ENCODE data around the gene ADAM15.

Gene ADAM15

DNA sequence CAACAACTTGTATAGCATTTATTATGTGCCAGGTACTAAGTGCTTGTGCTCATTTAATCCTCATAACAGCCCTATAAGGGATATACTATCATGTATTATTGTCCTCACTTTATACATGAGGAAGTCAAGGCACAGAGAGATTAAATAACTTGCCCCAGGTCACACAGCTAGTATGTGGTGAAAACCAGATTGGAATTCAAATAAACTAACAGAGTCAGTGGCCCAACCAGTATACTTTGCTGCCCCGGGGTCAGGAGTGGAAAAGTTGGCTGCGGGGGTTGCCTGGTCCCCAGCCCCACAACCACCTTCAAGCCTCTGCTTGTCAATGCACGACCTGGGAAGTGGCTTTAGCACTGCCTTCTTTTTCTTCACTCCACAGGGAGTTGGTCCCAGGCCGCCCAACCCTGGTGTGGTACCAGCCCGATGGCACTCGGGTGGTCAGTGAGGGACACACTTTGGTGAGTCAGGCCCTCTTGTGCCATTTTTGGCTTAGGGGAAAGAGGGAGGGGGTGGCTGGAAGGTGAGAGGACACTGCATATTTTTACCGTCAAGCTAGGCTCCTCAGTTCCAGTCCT lies 2.5 kb downstream of the ADAM15 start:
- no peak overlapping the region for H2AFZ ChIP-seq (ENCODE audit: low read depth, low read length, severe bottlenecking)
- TF ChIP-seq EZH2phosphoT487 (conservative IDR thresholded peaks at IDR 0.05; ENCODE audit: low read length) = no peak
- H3K36me3 ChIP-seq (ENCODE audit: low read length) = no peaks in the 10 kb centered on the region
- no peaks in the 10 kb centered on the region for H3K9me3 ChIP-seq (ENCODE audit: insufficient read depth, low read length)
- no peak overlapping the region for H3K4me3 ChIP-seq (ENCODE audit: insufficient read depth, low read length, poor library complexity, severe bottlenecking)
- no peak overlapping the region for H3K9ac ChIP-seq (ENCODE audit: low read length)
- no peak overlapping the region for H3K27ac ChIP-seq (ENCODE audit: low read depth, low read length)
- H4K20me1 ChIP-seq (ENCODE audit: low read depth, low read length) = no peaks in the 10 kb centered on the region; the same call in 1 of the 2 replicates
- no peaks in the 10 kb centered on the region for H3K79me2 ChIP-seq (ENCODE audit: insufficient read depth, low read length)
- no peaks in the 10 kb centered on the region for H3K9me2 ChIP-seq (replicated peaks; ENCODE audit: insufficient read depth, low read length)
- H3K27me3 ChIP-seq (ENCODE audit: low read length) = no peaks in the 10 kb centered on the region
- no peaks in the 10 kb centered on the region for H3F3A ChIP-seq (ENCODE audit: insufficient read depth)
- no peak overlapping the region for H3K4me2 ChIP-seq (ENCODE audit: low read depth, low read length, poor library complexity, severe bottlenecking)

DNA sequence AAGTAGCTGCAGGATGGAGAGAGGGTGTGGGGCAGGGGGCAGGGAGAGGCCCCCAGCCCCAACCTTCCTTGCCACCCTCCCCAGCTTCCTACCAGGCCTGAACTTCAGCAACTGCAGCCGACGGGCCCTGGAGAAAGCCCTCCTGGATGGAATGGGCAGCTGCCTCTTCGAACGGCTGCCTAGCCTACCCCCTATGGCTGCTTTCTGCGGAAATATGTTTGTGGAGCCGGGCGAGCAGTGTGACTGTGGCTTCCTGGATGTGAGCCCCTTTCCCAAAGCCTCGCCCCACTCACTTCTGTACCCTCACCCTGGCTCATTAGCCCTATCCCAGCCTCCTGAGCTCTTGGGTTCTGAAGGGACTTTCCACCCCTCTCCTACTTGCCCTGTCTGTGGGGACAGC lies 6.0 kb downstream of the ADAM15 start:
- no peak for TF ChIP-seq EZH2phosphoT487 (conservative IDR thresholded peaks at IDR 0.05; ENCODE audit: low read length)
- TF ChIP-seq, protein P1, sequence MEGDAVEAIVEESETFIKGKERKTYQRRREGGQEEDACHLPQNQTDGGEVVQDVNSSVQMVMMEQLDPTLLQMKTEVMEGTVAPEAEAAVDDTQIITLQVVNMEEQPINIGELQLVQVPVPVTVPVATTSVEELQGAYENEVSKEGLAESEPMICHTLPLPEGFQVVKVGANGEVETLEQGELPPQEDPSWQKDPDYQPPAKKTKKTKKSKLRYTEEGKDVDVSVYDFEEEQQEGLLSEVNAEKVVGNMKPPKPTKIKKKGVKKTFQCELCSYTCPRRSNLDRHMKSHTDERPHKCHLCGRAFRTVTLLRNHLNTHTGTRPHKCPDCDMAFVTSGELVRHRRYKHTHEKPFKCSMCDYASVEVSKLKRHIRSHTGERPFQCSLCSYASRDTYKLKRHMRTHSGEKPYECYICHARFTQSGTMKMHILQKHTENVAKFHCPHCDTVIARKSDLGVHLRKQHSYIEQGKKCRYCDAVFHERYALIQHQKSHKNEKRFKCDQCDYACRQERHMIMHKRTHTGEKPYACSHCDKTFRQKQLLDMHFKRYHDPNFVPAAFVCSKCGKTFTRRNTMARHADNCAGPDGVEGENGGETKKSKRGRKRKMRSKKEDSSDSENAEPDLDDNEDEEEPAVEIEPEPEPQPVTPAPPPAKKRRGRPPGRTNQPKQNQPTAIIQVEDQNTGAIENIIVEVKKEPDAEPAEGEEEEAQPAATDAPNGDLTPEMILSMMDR (IDR thresholded peaks at IDR 0.05; ENCODE audit: insufficient read depth, low read length, poor library complexity, severe bottlenecking) = no peak
- Histone ChIP-seq H2AFZ (ENCODE audit: low read depth, low read length, severe bottlenecking) (no peak overlapping the region), H3K36me3 (ENCODE audit: low read length) (no peaks in the 10 kb centered on the region), H3F3A (ENCODE audit: insufficient read depth) (no peaks in the 10 kb centered on the region), H3K9me3 (ENCODE audit: insufficient read depth, low read length) (no peaks in the 10 kb centered on the region), H3K4me3 (ENCODE audit: insufficient read depth, low read length, poor library complexity, severe bottlenecking) (no peak overlapping the region), H4K20me1 (ENCODE audit: low read depth, low read length) (no peaks in the 10 kb centered on the region; the same call in 1 of the 2 replicates), H3K79me2 (ENCODE audit: insufficient read depth, low read length) (no peaks in the 10 kb centered on the region), H3K9me2 (replicated peaks; ENCODE audit: insufficient read depth, low read length) (no peaks in the 10 kb centered on the region), H3K4me2 (ENCODE audit: low read depth, low read length, poor library complexity, severe bottlenecking) (no peak overlapping the region), H3K9ac (ENCODE audit: low read length) (no peak overlapping the region), H3K27me3 (ENCODE audit: low read length) (no peaks in the 10 kb centered on the region), H3K27ac (ENCODE audit: low read depth, low read length) (no peak overlapping the region)

DNA sequence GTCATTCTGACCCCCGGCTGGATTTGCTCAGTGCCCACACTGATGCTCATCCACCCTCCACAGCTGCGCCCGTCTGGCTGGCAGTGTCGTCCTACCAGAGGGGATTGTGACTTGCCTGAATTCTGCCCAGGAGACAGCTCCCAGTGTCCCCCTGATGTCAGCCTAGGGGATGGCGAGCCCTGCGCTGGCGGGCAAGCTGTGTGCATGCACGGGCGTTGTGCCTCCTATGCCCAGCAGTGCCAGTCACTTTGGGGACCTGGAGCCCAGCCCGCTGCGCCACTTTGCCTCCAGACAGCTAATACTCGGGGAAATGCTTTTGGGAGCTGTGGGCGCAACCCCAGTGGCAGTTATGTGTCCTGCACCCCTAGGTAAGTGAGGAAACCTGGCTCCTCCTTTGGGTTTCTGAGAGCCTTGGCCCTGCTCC lies 6.7 kb downstream of the ADAM15 start:
- Histone ChIP-seq H3K9ac (ENCODE audit: low read length) (no peak overlapping the region), H3K36me3 (ENCODE audit: low read length) (no peaks in the 10 kb centered on the region), H4K20me1 (ENCODE audit: low read depth, low read length) (no peaks in the 10 kb centered on the region), H3K4me2 (ENCODE audit: low read depth, low read length, poor library complexity, severe bottlenecking) (no peak overlapping the region), H3K27ac (ENCODE audit: low read depth, low read length) (no peak overlapping the region), H3K9me3 (ENCODE audit: insufficient read depth, low read length) (no peaks in the 10 kb centered on the region), H3K9me2 (replicated peaks; ENCODE audit: insufficient read depth, low read length) (no peaks in the 10 kb centered on the region), H3K79me2 (ENCODE audit: insufficient read depth, low read length) (no peaks in the 10 kb centered on the region), H3K4me3 (ENCODE audit: insufficient read depth, low read length, poor library complexity, severe bottlenecking) (no peak overlapping the region), H3K27me3 (ENCODE audit: low read length) (no peaks in the 10 kb centered on the region), H3F3A (ENCODE audit: insufficient read depth) (no peaks in the 10 kb centered on the region), H2AFZ (ENCODE audit: low read depth, low read length, severe bottlenecking) (no peak overlapping the region)
- TF ChIP-seq, protein P1 (IDR thresholded peaks at IDR 0.05; ENCODE audit: insufficient read depth, low read length, poor library complexity, severe bottlenecking) = no peak
- no peak for TF ChIP-seq EZH2phosphoT487 (conservative IDR thresholded peaks at IDR 0.05; ENCODE audit: low read length)

DNA sequence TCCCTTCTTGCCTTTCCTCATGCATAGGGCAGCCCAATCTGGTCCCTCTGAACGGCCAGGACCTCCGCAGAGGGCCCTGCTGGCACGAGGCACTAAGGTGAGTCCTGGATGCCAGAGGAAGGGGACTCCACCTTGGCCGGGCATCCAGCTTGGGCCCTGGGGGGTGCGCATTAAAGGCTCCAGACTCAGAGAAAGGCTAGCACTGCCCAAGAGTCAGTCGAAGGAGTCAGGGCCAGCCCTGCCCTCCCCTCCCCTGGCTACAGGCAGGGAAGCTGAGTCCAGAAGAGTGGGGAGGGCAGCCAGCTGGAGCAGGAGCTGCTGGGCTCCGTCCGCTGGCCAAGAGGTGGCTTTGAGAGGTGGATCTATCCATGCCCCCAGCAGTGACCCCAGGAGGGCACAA lies 9.6 kb downstream of the ADAM15 start:
- H3K9ac ChIP-seq (ENCODE audit: low read length) = no peak overlapping the region
- peaks cover 7% of the 10 kb centered on the region; the same call in 1 of the 2 replicates for H3F3A ChIP-seq (ENCODE audit: insufficient read depth)
- H3K36me3 ChIP-seq (ENCODE audit: low read length) = no peaks in the 10 kb centered on the region
- no peaks in the 10 kb centered on the region for H4K20me1 ChIP-seq (ENCODE audit: low read depth, low read length)
- no peak overlapping the region for H2AFZ ChIP-seq (ENCODE audit: low read depth, low read length, severe bottlenecking)
- H3K27ac ChIP-seq (ENCODE audit: low read depth, low read length) = no peak overlapping the region
- H3K9me2 ChIP-seq (replicated peaks; ENCODE audit: insufficient read depth, low read length) = no peaks in the 10 kb centered on the region
- H3K27me3 ChIP-seq (ENCODE audit: low read length) = no peaks in the 10 kb centered on the region
- no peaks in the 10 kb centered on the region for H3K79me2 ChIP-seq (ENCODE audit: insufficient read depth, low read length)
- no peak overlapping the region for H3K4me3 ChIP-seq (ENCODE audit: insufficient read depth, low read length, poor library complexity, severe bottlenecking)
- no peaks in the 10 kb centered on the region for H3K9me3 ChIP-seq (ENCODE audit: insufficient read depth, low read length)
- TF ChIP-seq EZH2phosphoT487 (conservative IDR thresholded peaks at IDR 0.05; ENCODE audit: low read length) = no peak
- TF ChIP-seq, protein P1 (IDR thresholded peaks at IDR 0.05; ENCODE audit: insufficient read depth, low read length, poor library complexity, severe bottlenecking) = no peak
- H3K4me2 ChIP-seq (ENCODE audit: low read depth, low read length, poor library complexity, severe bottlenecking) = no peak overlapping the region
